HG03565 (cell line): ENCODE measurements around the gene PUM1.

ENCODE experiments used
- ATAC-seq: cut with Tn5 transposase; IDR thresholded peaks from one replicate; pipeline ENCODE4 v1.9.1; 2021; ENCODE audit warnings: mild to moderate bottlenecking, moderate library complexity; ENCODE audit not compliant: unreplicated experiment

The PUM1 gene

GRCh38 chr1:30908696-30909364 lies 156.7 kb downstream of the PUM1 start, which contains the start of gene SDC3:
TSS of gene SDC3 (minus strand) at chr1:30908758. CDS start at chr1:30908586, 172 bp downstream.
- no peak for ATAC-seq

GRCh38 chr1:30908316-30908695 lies 157.2 kb downstream of the PUM1 start:
- no peak for ATAC-seq

GRCh38 chr1:30907481-30908315 lies 157.8 kb downstream of the PUM1 start:
- ATAC-seq, result no peak

- ATAC-seq, result no peak
Measured at GRCh38 chr1:30906631-30907441, 158.7 kb downstream of the PUM1 start.

- no peak for ATAC-seq
Measured at GRCh38 chr1:30905916-30906620, 159.4 kb downstream of the PUM1 start.

- no peak for ATAC-seq
Measured at GRCh38 chr1:30905403-30905802, 160.1 kb downstream of the PUM1 start.

GRCh38 chr1:30904962-30905335 lies 160.6 kb downstream of the PUM1 start:
- no peak for ATAC-seq

GRCh38 chr1:30904191-30904961 lies 161.1 kb downstream of the PUM1 start:
- no peak for ATAC-seq

- no peak for ATAC-seq
Measured at GRCh38 chr1:30903343-30904034, 162.0 kb downstream of the PUM1 start.

- ATAC-seq, result no peak
Measured at GRCh38 chr1:30902593-30903290, 162.8 kb downstream of the PUM1 start.

- no peak for ATAC-seq
Measured at GRCh38 chr1:30901798-30902581, 163.5 kb downstream of the PUM1 start.

- no peak for ATAC-seq
Measured at GRCh38 chr1:30900931-30901560, 164.5 kb downstream of the PUM1 start.

- ATAC-seq, result no peak
Measured at GRCh38 chr1:30900486-30900885, 165.0 kb downstream of the PUM1 start.

- ATAC-seq, result no peak
Measured at GRCh38 chr1:30899577-30900389, 165.7 kb downstream of the PUM1 start.

- ATAC-seq, result no peak
Measured at GRCh38 chr1:30898031-30898815, 167.3 kb downstream of the PUM1 start.

- no peak for ATAC-seq
Measured at GRCh38 chr1:30896905-30897304, 168.6 kb downstream of the PUM1 start.
